ENCODE data around the gene ATP6V0C. TPM values are rescaled to one million over a fixed set of nuclear protein-coding genes. Genes with fewer than 3 reads are reported as not detected.
A peak's percentile ranks its signal among the peaks of the same experiment; 100 is the strongest.

The ATP6V0C gene
- total and polyA plus RNA-seq, 7 donors = 33.2 to 233 (median 51.5) TPM

GRCh38 chr16:2520784-2521531 lies 7.2 kb downstream of the ATP6V0C start:
- H3K9me3 ChIP-seq = no peaks in the 10 kb centered on the region
- H3K36me3 ChIP-seq = peaks cover 0 to 34% (median 18%) of the 10 kb centered on the region in 4 donors
- DNase-seq = peak; percentile 74
- peak overlapping the region; percentile 83 to 98 (median 94) for H3K27ac ChIP-seq
- WGBS, 2 donors = 19 to 22% methylated on average over 41 of the region's 41 CpGs
- intact Hi-C loops (cut with DNase I) = no loop called here
- peak overlapping the region; percentile 51 to 73 (median 66) for H3K4me3 ChIP-seq
- peaks cover 0 to 50% (median 49%) of the 10 kb centered on the region in 4 donors for H3K4me1 ChIP-seq
- no peaks in the 10 kb centered on the region for H3K27me3 ChIP-seq
- TF ChIP-seq POLR2A (IDR thresholded peaks at IDR 0.05) (no peak), EP300 (IDR thresholded peaks at IDR 0.05) (no peak), POLR2AphosphoS5 (IDR thresholded peaks at IDR 0.05) (no peak), CTCF (IDR thresholded peaks at IDR 0.05) (no peak)

GRCh38 chr16:2523801-2524231 lies 10.1 kb downstream of the ATP6V0C start:
- no peak overlapping the region for H3K4me3 ChIP-seq
- no peaks in the 10 kb centered on the region for H3K9me3 ChIP-seq
- H3K36me3 ChIP-seq = peaks cover 0 to 62% (median 34%) of the 10 kb centered on the region in 4 donors
- H3K27me3 ChIP-seq = no peaks in the 10 kb centered on the region
- TF ChIP-seq EP300 (IDR thresholded peaks at IDR 0.05) (no peak), CTCF (IDR thresholded peaks at IDR 0.05) (no peak)
- no peak overlapping the region for H3K27ac ChIP-seq
- intact Hi-C loops (cut with DNase I) = no loop called here
- peaks cover 0 to 22% (median 20%) of the 10 kb centered on the region in 4 donors for H3K4me1 ChIP-seq
- no peak for DNase-seq
- 41 to 81% methylated on average over 6 of the region's 6 CpGs for WGBS, 2 donors

- Histone ChIP-seq H3K27ac (no peak overlapping the region), H3K27me3 (no peaks in the 10 kb centered on the region), H3K9me3 (no peaks in the 10 kb centered on the region), H3K4me3 (no peak overlapping the region), H3K4me1 (peaks cover 0 to 15% (median 14%) of the 10 kb centered on the region in 4 donors), H3K36me3 (peaks cover 0 to 69% (median 38%) of the 10 kb centered on the region in 4 donors)
- WGBS, 2 donors = 34 to 75% methylated on average over 9 of the region's 9 CpGs
- TF ChIP-seq CTCF (IDR thresholded peaks at IDR 0.05) (no peak), POLR2A (IDR thresholded peaks at IDR 0.05) (no peak), EP300 (IDR thresholded peaks at IDR 0.05) (no peak), POLR2AphosphoS5 (IDR thresholded peaks at IDR 0.05) (no peak)
- DNase-seq = no peak
- intact Hi-C loops (cut with DNase I) = no loop called here
These were observed 10.7 kb downstream of the ATP6V0C start for GRCh38 chr16:2524339-2524938.

GRCh38 chr16:2526135-2526534 lies 12.4 kb downstream of the ATP6V0C start:
- intact Hi-C loops (cut with DNase I) = no loop called here
- H3K27me3 ChIP-seq = no peaks in the 10 kb centered on the region
- TF ChIP-seq POLR2A (IDR thresholded peaks at IDR 0.05) = no peak
- no peak for TF ChIP-seq EP300 (IDR thresholded peaks at IDR 0.05)
- no peak for TF ChIP-seq CTCF (IDR thresholded peaks at IDR 0.05)
- no peak for TF ChIP-seq POLR2AphosphoS5 (IDR thresholded peaks at IDR 0.05)
- H3K9me3 ChIP-seq = no peaks in the 10 kb centered on the region
- 86 to 89% methylated on average over 8 of the region's 8 CpGs for WGBS, 2 donors
- no peak overlapping the region for H3K4me3 ChIP-seq
- H3K27ac ChIP-seq = no peak overlapping the region
- H3K36me3 ChIP-seq = peaks cover 0 to 71% (median 39%) of the 10 kb centered on the region in 4 donors
- no peak for DNase-seq
- H3K4me1 ChIP-seq = peaks cover 0 to 9% (median 6%) of the 10 kb centered on the region in 4 donors
